Neuron (in vitro differentiated cells): Measurements from ENCODE around the gene CD7.

Experiments
- H2AFZ ChIP-seq: one replicate; pipeline ENCODE4 v1.6.1; 2013; ENCODE audit warnings: low read depth, mild to moderate bottlenecking, inconsistent platforms, low read length, moderate library complexity
- H3K27me3 ChIP-seq: one replicate; pipeline ENCODE4 v1.6.1; 2013; ENCODE audit warnings: low read length; ENCODE audit not compliant: insufficient read depth
- H3K36me3 ChIP-seq: one replicate; pipeline ENCODE4 v1.6.1; 2013; ENCODE audit warnings: low read length; ENCODE audit not compliant: insufficient read depth
- H3K4me1 ChIP-seq: one replicate; pipeline ENCODE4 v1.6.1; 2013; ENCODE audit warnings: low read length; ENCODE audit not compliant: insufficient read depth
- H3K4me3 ChIP-seq: 2 replicates; pipeline ENCODE4 v1.5.1; 2013; ENCODE audit warnings: mild to moderate bottlenecking, low read length, moderate library complexity
- H3K9me3 ChIP-seq: one replicate; pipeline ENCODE4 v1.6.1; 2013; ENCODE audit warnings: low read length

CD7 gene

DNA sequence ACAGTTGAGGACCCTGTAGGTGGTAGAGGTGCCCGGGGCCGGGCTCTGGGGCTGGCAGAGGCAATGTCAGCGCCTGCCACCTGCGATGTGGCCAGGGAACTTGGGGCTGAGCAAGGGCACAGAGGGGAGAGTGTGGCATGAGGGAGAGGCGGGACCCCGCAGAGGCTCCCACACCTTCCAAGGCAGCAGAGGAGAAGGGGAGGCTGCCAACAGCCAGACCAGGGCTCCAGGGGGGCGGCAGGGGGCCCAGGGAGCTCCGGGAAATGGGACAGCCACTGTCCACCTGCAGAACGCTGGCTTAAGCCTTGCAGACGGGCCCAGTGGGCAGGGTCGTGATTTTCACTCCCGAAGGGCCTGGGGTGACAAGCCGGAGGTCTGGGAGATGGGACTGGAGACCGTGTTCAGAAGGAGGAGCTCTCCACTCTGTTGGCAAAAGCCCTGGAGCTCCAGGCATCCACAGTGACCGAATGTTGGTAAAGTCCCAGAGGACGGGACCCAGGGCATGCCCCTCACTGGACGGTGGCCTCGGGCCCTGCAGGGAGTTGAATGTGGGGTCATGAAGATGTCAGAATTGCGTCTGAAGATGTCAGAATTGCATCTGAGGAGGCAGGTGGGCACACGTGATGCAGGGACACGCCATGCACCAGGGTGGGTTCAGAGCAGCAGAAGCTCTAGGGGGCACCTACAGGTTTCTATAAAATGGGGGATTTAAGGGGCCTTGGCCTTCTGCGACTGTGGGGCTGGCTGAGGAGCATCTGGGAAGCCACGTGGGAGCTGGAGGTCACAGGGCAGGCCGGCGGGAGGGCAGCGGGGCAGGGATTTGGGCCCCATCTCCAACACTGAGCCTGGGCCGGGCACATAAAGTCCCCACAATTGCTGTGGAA lies 18.6 kb downstream of the CD7 start:
- H3K27me3 ChIP-seq, result peaks cover 4% of the 10 kb centered on the region
- no peaks in the 10 kb centered on the region for H3K36me3 ChIP-seq
- H3K9me3 ChIP-seq, result no peaks in the 10 kb centered on the region
- H3K4me1 ChIP-seq, result peaks cover 11% of the 10 kb centered on the region
- H3K4me3 ChIP-seq, result no peak overlapping the region
- no peak overlapping the region for H2AFZ ChIP-seq

DNA sequence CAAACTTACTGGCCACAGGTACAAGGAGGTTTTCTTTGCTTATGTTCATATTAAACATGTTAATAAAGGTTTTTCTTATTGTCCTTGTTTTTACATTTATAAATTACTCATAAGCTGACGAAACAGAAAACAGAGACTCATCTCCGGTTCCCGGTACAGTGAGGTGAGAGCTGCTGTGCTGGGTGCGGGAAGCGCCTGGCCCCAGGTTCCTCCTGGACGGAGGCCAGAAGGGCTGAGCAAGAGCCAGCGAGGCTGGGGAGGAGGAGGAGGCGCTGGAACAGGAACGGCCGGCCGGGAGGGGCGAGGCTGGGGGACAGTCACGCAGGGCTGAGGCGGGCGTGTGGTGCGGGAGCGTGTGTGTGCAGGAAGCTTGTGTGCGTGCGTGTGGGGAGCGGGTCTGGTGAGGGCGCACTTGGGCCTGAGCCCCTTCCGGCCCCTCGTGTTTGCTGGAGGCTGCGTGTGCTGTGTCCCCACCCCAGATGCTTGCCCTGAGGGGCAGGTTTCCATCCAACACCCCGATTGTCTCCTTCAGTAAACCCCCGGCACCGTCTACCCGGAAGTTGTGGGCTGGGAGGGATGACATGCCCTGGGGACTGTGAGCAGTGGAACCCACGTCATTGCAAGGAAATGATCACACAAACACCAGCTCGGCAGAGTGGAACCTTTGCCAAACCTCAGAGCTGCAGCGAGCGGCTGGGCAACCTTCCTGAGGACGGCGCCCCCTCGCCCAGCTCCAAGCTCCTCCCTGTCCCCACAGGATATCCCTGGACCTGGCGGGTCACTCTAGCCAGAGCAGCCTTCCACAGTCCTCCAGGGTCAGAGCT lies 19.5 kb downstream of the CD7 start:
- H2AFZ ChIP-seq, result no peak overlapping the region
- H3K9me3 ChIP-seq, result no peaks in the 10 kb centered on the region
- H3K27me3 ChIP-seq, result no peaks in the 10 kb centered on the region
- H3K36me3 ChIP-seq, result no peaks in the 10 kb centered on the region
- peaks cover 11% of the 10 kb centered on the region for H3K4me1 ChIP-seq
- no peak overlapping the region for H3K4me3 ChIP-seq

DNA sequence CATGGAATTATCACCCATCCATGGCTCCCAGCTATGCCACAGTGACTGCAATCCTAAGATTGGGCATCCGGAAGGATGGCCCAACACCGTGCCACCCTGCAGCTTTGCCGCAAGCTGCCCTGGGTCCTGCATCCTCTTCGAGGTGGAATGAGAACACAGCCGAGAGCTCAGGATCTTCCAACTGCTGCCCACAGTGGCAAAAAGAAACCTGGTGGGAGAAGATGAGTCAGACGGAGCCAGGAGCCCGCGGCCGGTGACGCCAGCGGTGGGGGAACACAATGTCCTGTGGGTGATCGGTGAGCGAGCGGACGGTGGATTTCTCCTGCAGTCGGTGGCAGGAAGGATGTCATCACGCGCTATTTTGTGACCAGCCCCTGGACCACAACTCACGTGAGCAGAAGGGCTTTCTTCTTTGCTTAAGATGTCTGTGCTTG lies 20.1 kb downstream of the CD7 start:
- Histone ChIP-seq H3K9me3 (no peaks in the 10 kb centered on the region), H2AFZ (no peak overlapping the region), H3K4me1 (peaks cover 11% of the 10 kb centered on the region), H3K36me3 (no peaks in the 10 kb centered on the region), H3K27me3 (no peaks in the 10 kb centered on the region), H3K4me3 (no peak overlapping the region)

DNA sequence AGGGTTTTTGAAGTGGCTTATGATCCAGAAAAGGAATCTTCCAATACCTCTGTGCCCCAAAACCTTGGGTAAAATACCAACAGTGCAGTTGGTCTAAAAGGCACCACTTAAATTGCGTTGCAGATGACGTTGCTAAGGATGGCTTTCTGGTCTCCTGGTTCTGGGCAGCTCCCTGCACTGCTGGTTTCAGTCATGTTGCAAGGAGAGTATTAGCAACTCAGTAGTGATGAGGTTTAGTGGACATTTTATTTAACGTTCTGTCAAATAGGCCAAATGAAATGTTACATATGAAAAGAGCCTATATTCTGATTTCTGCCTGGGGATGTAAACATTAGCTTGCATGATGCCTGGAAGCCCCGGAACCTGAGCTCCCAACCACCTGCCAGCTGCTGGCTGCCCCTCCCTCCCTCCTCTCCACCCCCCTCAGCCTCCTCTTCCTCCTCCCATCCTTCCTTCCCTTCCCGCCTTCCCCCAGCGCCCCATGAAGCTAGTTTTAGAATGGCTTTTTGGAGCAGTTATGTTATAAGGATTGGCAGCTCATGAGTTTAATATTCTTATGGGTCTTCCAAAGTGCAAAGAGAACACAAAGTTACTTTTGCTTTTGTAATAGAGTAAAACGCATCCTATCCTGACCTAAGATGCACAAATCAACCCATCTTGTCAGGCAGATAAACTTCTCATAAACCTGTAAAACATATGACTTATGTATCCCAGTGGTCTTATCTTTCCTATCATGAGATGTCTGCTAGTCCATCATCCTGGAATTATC lies 20.7 kb downstream of the CD7 start:
- Histone ChIP-seq H3K27me3 (no peaks in the 10 kb centered on the region), H2AFZ (no peak overlapping the region), H3K36me3 (no peaks in the 10 kb centered on the region), H3K9me3 (no peaks in the 10 kb centered on the region), H3K4me3 (no peak overlapping the region), H3K4me1 (peaks cover 14% of the 10 kb centered on the region)

DNA sequence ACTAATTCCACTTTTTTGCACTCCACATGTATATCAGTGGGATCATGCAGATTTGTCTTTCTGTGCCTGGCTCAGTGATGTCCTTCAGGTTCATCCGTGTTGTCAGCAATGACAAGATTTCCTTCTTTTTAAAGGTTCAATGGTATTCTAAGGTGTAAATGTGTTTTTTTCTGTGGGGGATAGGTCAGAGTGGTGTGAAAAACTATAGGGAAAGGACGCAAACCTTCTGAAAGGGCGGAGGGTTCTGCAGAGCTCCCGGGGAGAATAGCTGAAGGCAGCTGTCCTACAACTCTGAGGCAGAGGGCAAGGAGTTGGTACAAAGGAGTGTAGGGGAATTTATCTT lies 22.0 kb downstream of the CD7 start:
- Histone ChIP-seq H3K36me3 (no peaks in the 10 kb centered on the region), H2AFZ (no peak overlapping the region), H3K27me3 (no peaks in the 10 kb centered on the region), H3K4me3 (no peak overlapping the region), H3K4me1 (peaks cover 11% of the 10 kb centered on the region), H3K9me3 (no peaks in the 10 kb centered on the region)

DNA sequence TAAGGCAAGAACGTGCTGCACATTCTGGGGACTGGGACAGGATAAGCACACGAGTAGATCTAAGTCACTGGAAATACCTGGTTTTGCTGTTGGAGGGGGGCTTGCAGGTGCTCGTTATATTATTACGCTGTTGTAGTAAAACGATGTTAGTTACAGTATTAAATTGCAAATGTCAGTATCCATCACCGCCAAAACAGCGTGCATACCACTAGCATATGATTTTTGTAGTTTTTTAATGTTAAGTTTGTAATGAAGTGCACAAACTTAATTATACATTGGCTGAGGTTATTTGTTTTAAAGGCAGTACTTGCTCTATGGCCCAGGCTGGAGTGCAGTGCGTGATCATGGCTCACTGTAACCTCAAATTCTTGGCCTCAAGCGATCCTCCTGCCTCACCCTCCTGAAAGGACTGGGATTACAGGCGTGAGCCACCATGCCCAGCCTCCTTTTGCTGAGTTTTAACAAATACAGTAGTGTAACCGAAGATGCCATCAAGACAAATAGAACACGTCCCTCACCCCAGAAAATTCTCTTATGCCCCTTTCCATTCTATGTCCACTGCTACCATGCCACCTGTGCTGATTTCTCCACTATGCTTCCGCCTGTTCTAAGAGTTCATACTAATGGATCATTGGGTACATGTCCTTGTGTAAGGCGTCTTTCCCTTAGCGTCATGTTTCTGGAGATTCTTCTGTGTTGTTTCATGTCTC lies 23.2 kb downstream of the CD7 start:
- H2AFZ ChIP-seq, result no peak overlapping the region
- H3K27me3 ChIP-seq, result no peaks in the 10 kb centered on the region
- H3K36me3 ChIP-seq, result no peaks in the 10 kb centered on the region
- peaks cover 6% of the 10 kb centered on the region for H3K4me1 ChIP-seq
- H3K9me3 ChIP-seq, result no peaks in the 10 kb centered on the region
- no peak overlapping the region for H3K4me3 ChIP-seq

DNA sequence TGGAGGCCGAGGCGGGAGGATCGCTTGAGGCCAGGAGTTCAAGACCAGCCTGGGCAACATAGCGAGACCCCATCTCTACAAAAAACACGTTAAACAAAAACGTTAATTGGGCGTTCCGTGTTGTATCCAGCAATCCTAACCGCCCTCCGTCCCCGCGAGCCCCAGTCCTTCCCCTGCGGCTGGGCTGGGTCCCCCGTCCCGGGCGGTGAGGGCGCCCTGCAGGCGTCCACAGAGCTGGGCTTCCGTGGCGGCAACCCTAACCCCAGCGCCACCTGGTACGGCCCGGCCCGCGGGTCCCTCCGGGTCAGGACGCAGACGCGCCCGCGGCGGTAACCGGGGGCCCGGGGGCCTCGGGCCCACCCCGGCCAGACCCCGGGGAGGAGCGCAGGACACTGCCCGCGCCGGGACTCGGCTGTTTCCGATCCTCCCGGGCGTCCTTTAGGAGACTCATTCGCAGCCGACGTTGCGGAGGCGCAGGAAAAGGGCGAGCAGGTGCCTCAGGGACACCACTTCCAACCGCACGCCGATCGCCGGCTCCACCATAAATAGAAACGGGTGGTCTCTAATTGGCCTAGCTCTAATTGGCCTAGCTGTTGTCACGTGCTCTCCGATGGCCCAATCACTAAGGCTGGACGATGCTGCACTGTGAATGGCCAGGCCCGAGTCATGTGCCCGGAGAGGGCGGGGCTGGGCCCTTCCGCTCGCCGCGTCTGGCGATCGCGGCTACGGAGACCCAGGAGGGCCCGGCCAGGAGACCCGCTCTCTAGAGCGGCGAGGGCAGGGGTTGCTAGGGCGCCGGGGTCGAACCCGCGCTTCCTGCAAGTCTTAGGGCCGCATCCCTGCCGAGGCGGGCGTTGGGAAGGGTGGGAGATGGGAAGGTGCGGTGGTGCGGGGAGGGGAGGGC lies 24.9 kb downstream of the CD7 start:
- Histone ChIP-seq H2AFZ (no peak overlapping the region), H3K4me1 (peaks cover 4% of the 10 kb centered on the region), H3K36me3 (no peaks in the 10 kb centered on the region), H3K27me3 (no peaks in the 10 kb centered on the region), H3K4me3 (peak overlapping the region; percentile 51), H3K9me3 (no peaks in the 10 kb centered on the region)

DNA sequence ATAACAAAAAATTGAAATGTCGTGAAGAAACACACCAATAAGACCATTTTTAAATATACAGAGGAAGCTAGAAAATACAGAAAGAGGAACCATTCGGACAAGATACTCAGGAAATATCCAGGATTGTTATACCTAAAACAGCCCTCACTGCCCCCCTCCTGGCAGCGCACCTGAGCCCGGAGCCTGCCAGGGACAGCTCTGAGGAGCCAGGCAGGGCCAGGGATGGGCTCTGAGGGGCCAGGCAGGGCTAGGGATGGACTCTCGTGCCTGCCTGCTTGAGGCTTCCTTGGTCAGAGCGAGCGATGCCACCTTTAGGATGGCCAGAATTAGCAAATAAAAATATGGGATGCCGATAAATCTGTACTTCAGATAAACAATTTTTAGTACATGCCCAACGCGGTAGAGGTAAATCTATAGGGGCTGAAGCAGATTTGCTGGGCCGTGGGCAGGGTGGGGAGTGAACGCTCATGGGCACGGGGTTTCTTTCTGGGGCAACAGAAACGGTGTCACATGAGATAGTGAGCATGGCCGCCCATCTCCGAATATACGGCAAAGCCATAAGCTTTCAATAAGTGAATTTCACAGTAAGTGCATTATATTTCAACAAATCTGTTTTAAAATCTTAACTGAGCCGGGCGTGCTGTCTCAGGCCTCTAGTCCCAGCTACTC lies 25.7 kb downstream of the CD7 start:
- peaks cover 9% of the 10 kb centered on the region for H3K4me1 ChIP-seq
- peak overlapping the region; percentile 51 for H3K4me3 ChIP-seq
- peaks cover 4% of the 10 kb centered on the region for H3K9me3 ChIP-seq
- H3K36me3 ChIP-seq, result no peaks in the 10 kb centered on the region
- H2AFZ ChIP-seq, result no peak overlapping the region
- H3K27me3 ChIP-seq, result no peaks in the 10 kb centered on the region

DNA sequence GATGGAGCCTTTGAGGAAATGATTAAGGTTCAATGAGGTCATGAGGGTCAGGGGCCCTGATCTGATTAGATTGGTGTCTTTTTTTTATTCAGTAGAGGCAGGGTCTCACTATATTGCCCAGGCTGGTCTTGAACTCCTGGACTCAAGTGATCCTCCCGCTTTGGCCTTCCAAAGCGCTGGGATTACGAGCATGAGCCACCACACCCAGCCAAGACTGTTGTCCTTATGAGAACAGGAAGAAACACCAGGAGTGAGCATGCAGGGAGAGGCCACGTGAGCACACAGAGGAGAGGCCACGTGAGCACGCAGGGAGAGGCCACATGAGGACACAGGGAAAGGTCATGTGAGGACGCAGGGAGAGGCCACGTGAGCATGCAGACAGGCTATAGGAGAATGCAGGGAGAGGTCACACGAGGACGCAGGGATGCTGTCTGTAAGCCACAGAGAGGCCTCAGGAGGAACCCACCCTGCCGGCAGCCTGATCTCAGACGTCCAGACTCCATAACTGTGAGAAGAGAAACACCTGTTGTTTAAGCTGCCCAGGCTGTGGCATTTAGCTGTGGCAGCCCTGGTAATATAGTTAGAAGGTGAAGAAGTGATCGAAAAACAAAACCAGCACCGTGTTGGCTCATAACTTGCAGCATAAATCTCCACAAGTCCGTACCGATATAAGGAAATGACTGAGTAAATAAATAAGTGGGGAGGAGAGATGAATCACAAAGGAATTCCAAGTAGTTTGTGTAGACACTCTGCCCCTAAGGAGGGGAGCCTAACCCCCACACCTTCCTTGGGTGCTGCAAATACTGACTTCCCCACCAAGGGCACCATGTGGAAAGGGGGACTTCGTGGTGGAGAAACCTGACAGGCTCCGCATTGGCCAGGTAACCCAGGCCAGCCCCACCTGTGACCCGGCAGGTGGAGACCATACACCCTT lies 29.3 kb downstream of the CD7 start:
- peaks cover 25% of the 10 kb centered on the region for H3K4me1 ChIP-seq
- H3K36me3 ChIP-seq, result no peaks in the 10 kb centered on the region
- H2AFZ ChIP-seq, result no peak overlapping the region
- no peaks in the 10 kb centered on the region for H3K27me3 ChIP-seq
- peaks cover 4% of the 10 kb centered on the region for H3K9me3 ChIP-seq
- H3K4me3 ChIP-seq, result no peak overlapping the region

DNA sequence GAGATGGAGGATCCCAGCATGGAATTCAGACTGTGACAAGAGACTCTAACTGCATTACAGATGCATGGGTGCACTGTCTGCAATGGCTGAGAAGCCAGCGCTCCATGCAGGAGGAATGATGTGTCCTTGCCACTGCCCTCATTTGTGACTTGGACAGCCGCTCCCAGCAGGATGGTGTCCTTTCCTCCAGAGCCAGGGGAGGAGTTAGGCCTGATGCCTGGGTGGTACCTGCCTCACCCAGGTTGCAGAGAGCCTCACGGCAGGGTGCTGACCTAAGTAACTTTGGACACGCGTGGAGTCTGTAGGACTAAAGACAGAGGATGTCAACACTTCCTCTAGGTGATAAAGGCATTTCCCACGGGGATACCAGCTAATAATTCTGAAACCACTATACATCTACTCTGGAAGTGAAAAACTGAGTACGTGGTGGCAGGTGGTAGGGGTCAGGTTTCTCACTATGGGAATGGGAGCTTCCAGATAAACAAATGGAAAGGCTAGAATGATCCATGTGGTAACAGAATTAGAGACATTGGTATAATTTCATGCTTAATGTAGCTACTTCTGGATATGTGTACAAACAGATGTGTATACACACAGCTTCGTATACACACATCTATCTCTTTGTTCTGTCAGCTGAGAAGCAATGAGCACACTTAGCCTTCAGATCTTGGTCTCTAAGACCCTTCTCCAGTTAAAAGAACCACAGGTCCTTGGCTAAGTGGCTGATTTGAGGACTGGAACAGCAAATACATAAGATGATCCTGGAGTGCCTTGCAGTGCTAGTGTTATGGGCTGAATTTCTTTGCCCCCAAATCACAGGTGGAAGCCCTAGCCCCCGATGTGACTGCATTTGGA lies 30.2 kb downstream of the CD7 start:
- Histone ChIP-seq H2AFZ (no peak overlapping the region), H3K27me3 (no peaks in the 10 kb centered on the region), H3K36me3 (no peaks in the 10 kb centered on the region), H3K9me3 (peaks cover 4% of the 10 kb centered on the region), H3K4me1 (peaks cover 25% of the 10 kb centered on the region), H3K4me3 (no peak overlapping the region)
